ENCODE data around the gene CHN1.

The CHN1 gene

DNA sequence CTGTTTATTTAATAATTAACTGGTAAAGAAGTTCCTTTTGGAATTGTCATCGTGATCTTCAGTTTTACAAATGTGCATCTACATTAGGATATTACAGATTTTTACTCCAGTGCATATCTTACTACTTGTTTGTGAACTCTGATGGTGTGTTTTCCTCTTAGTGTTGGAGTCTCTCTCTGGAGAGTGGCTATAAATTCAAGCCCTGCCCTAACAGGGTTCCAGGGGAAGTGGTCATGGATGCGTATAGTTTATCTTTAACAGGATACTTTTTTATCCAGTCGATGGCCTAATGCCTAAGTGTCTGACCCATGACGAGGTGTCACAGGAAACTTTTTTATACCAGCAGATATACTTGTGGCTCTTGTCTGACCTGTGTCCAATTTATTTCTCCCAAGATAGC is 75.4 kb downstream of the CHN1 start:
- no peak overlapping the region for H3K9ac ChIP-seq (ENCODE audit: low read length)
- H3K27ac ChIP-seq (ENCODE audit: low read depth, low read length), result no peak overlapping the region
- H3K36me3 ChIP-seq (ENCODE audit: control insufficient read depth, insufficient read depth, low read length), result no peaks in the 10 kb centered on the region
- H3K4me3 ChIP-seq (ENCODE audit: low read length), result no peak overlapping the region
- H3K27me3 ChIP-seq (ENCODE audit: control insufficient read depth, insufficient read depth, low read length), result no peaks in the 10 kb centered on the region
- H3K4me1 ChIP-seq (ENCODE audit: control insufficient read depth, insufficient read depth, low read length), result no peaks in the 10 kb centered on the region

GRCh38 chr2:174925046-174925784 is 80.0 kb downstream of the CHN1 start:
- H3K36me3 ChIP-seq (ENCODE audit: control insufficient read depth, insufficient read depth, low read length), result no peaks in the 10 kb centered on the region
- no peak overlapping the region for H3K27ac ChIP-seq (ENCODE audit: low read depth, low read length)
- no peak overlapping the region for H3K9ac ChIP-seq (ENCODE audit: low read length)
- H3K4me1 ChIP-seq (ENCODE audit: control insufficient read depth, insufficient read depth, low read length), result no peaks in the 10 kb centered on the region
- H3K4me3 ChIP-seq (ENCODE audit: low read length), result no peak overlapping the region
- no peaks in the 10 kb centered on the region for H3K27me3 ChIP-seq (ENCODE audit: control insufficient read depth, insufficient read depth, low read length)

DNA sequence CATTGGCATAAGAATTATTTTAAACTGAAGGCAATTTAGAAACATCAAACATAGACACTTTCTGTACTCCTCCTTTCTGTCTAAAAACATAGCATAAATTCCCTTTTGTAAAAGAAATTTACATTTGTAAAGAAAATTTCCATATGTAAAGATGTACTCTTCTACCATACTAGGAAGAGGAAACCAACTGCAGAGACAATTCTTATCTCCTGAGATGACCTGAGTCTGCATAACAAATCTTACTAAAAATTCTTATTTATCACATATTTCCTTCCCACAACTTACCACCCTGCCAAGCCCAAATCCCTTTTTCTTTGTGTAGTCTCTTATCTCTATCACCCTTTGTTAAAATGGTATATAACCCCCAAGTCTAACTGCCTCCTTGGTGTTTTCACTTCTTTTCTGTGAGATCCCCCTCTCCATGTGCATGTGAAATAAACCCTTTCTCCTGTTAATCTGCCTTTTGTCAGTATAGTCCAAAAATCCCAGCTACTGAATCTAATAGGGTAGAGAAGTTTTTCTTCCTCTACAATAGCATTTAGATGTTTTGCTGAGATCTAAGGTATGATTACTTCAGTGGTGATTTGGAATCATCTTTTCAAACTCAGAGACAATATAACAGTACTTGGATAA is 81.0 kb downstream of the CHN1 start:
- Histone ChIP-seq H3K9ac (ENCODE audit: low read length) (no peak overlapping the region), H3K27ac (ENCODE audit: low read depth, low read length) (no peak overlapping the region), H3K4me1 (ENCODE audit: control insufficient read depth, insufficient read depth, low read length) (no peaks in the 10 kb centered on the region), H3K36me3 (ENCODE audit: control insufficient read depth, insufficient read depth, low read length) (no peaks in the 10 kb centered on the region), H3K27me3 (ENCODE audit: control insufficient read depth, insufficient read depth, low read length) (no peaks in the 10 kb centered on the region), H3K4me3 (ENCODE audit: low read length) (no peak overlapping the region)

DNA sequence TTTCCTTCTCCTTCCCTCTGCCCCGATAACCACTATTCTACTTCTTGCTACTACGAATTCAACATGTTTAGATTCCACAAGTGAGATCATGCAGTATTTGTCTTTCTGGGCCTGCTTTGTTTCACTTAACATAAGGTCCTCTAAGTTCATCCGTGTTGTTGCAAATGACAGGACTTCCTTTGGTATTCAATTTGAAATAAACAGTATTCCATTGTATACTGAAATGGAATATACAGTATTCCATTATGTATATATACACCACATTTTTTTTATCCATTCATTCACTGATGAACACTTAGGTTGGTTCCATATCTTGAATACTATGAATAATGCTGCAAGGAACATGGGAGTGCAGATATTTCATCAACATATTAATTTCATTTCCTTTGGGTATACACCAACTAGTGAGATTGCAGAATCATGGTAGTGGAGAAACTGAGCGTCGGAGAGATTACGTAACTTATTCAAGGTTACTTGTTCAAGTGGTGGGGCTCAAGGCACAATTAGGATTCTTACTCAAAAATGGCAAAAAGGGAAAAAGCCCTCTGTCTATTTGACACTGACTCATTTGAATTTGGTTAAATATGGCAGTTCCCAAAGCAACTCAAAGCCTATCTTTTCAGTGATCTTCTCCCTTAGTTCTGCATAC is 85.1 kb downstream of the CHN1 start:
- H3K27me3 ChIP-seq (ENCODE audit: control insufficient read depth, insufficient read depth, low read length), result no peaks in the 10 kb centered on the region
- no peak overlapping the region for H3K4me3 ChIP-seq (ENCODE audit: low read length)
- H3K4me1 ChIP-seq (ENCODE audit: control insufficient read depth, insufficient read depth, low read length), result no peaks in the 10 kb centered on the region
- H3K27ac ChIP-seq (ENCODE audit: low read depth, low read length), result no peak overlapping the region
- no peaks in the 10 kb centered on the region for H3K36me3 ChIP-seq (ENCODE audit: control insufficient read depth, insufficient read depth, low read length)
- H3K9ac ChIP-seq (ENCODE audit: low read length), result no peak overlapping the region

DNA sequence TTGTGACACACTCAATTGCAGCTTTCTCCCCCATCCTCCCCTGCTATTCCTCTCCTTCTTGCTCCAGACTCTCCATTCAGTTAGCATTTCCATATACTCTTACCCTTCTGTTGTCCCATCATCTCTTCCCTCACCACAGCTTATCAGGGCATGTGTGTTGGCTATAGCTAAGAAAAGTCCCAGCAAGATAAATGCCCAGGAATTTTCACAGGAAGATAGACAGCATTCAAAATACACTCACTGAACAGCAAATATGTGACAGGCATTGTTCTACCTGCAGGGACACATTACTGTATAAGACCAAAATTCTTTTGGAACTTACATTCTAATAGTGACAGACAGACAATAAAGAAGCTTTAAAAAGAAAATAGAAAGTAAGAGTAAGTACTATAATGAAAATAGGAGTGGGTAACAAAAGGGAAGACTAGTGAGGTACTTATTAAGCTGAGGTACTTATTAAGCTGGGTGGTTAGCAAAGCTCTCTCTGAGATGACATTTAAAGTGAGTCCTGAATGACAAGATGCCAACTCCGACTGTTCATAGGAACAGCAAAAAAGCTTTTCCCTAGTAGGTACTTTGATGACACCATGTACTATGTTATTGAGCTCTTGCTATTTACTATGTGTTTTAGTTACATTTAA is 86.2 kb downstream of the CHN1 start:
- Histone ChIP-seq H3K9ac (ENCODE audit: low read length) (no peak overlapping the region), H3K27me3 (ENCODE audit: control insufficient read depth, insufficient read depth, low read length) (no peaks in the 10 kb centered on the region), H3K4me3 (ENCODE audit: low read length) (no peak overlapping the region), H3K36me3 (ENCODE audit: control insufficient read depth, insufficient read depth, low read length) (no peaks in the 10 kb centered on the region), H3K27ac (ENCODE audit: low read depth, low read length) (no peak overlapping the region), H3K4me1 (ENCODE audit: control insufficient read depth, insufficient read depth, low read length) (no peaks in the 10 kb centered on the region)

DNA sequence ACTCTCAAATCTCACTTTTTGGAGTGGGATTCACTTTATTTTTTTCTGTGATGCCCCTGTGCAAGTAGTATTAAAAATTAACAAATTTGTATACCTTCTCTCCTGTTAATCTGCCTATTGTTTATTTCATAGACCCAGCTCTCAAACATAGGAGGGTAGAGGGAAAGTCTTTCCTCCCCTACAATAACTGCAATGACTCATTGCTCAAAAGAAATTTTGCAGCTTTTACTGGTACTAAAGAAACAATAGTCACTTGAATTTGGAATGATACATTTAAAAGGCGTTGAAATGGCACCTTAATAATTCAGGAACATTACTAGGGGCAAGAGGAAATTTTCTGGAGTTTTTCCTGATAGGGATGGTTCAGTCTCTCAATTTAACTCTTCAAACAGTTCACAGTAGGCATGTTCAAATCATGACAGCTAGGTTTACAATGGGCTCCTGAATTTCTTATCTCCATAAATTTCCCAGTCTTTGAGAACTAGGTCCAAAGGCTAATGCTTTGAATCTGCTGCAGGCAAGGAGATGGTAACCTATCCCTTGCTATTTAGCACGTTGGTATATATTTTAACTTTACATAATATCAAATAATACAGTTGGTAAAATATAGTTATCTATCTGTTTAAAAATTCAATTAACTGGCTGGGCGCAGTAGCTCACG is 88.8 kb downstream of the CHN1 start:
- no peak overlapping the region for H3K27ac ChIP-seq (ENCODE audit: low read depth, low read length)
- no peak overlapping the region for H3K9ac ChIP-seq (ENCODE audit: low read length)
- H3K4me1 ChIP-seq (ENCODE audit: control insufficient read depth, insufficient read depth, low read length), result no peaks in the 10 kb centered on the region
- no peaks in the 10 kb centered on the region for H3K27me3 ChIP-seq (ENCODE audit: control insufficient read depth, insufficient read depth, low read length)
- H3K36me3 ChIP-seq (ENCODE audit: control insufficient read depth, insufficient read depth, low read length), result no peaks in the 10 kb centered on the region
- no peak overlapping the region for H3K4me3 ChIP-seq (ENCODE audit: low read length)

DNA sequence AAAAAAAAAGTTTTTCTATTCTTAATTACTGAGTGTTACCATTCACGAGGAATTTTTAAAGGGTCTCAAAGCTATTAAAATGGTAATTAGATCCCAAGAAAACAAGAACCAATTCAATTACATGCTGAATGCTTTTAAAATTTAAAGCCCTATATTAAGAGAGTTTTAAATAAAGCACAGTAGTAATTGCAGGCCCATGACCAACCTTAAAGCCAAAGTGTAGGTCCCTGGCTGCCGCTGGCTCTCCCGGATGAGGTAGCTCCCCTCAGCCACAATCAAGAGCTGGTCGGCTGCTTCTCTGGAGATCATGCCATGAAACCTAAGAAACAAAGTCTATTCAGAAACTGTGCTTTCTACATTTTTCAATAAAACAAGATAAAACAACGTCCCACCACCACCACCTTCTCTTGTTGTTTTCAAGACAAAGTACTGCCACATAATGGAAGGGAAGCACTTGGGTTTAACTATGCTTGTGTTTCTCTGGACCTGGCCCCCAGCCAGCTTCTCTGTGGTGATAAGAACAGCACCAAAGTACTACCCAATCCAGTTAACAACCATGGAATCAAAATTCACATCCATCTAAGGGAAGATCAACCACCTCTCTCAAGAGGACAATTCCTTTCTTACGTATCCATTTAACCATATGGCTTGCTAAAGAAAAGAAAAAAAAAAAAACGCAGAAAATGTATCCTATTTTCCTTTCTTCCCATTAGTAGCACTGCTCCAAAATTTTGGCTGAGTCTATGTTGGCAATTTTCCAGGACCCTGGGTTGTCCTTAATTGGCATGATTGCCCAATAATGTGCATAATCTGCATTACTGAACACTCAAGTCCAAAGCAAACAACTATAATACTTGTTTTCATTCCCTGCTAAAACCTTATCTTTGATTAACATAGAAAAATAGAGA is 90.1 kb downstream of the CHN1 start:
- Histone ChIP-seq H3K4me1 (ENCODE audit: control insufficient read depth, insufficient read depth, low read length) (no peaks in the 10 kb centered on the region), H3K9ac (ENCODE audit: low read length) (no peak overlapping the region), H3K36me3 (ENCODE audit: control insufficient read depth, insufficient read depth, low read length) (no peaks in the 10 kb centered on the region), H3K4me3 (ENCODE audit: low read length) (no peak overlapping the region), H3K27me3 (ENCODE audit: control insufficient read depth, insufficient read depth, low read length) (no peaks in the 10 kb centered on the region), H3K27ac (ENCODE audit: low read depth, low read length) (no peak overlapping the region)

- Histone ChIP-seq H3K27ac (ENCODE audit: low read depth, low read length) (no peak overlapping the region), H3K4me1 (ENCODE audit: control insufficient read depth, insufficient read depth, low read length) (no peaks in the 10 kb centered on the region), H3K36me3 (ENCODE audit: control insufficient read depth, insufficient read depth, low read length) (no peaks in the 10 kb centered on the region), H3K4me3 (ENCODE audit: low read length) (no peak overlapping the region), H3K27me3 (ENCODE audit: control insufficient read depth, insufficient read depth, low read length) (no peaks in the 10 kb centered on the region), H3K9ac (ENCODE audit: low read length) (no peak overlapping the region)
These were observed 96.9 kb downstream of the CHN1 start for GRCh38 chr2:174908284-174908683.

DNA sequence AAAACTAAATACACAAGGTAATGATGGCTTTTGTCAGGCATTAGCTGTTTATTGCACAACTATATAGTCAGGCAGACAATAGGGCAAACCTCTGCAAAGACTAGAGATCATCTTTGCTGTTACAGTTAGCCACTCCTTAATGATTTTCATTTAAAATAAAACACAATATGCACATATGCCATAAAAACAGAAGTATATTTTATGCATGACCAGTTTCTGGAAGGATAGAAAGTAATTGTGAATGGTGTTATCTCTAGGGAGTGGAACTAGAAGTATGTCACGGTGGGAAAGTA is 102.0 kb downstream of the CHN1 start:
- no peak overlapping the region for H3K9ac ChIP-seq (ENCODE audit: low read length)
- H3K27ac ChIP-seq (ENCODE audit: low read depth, low read length), result no peak overlapping the region

DNA sequence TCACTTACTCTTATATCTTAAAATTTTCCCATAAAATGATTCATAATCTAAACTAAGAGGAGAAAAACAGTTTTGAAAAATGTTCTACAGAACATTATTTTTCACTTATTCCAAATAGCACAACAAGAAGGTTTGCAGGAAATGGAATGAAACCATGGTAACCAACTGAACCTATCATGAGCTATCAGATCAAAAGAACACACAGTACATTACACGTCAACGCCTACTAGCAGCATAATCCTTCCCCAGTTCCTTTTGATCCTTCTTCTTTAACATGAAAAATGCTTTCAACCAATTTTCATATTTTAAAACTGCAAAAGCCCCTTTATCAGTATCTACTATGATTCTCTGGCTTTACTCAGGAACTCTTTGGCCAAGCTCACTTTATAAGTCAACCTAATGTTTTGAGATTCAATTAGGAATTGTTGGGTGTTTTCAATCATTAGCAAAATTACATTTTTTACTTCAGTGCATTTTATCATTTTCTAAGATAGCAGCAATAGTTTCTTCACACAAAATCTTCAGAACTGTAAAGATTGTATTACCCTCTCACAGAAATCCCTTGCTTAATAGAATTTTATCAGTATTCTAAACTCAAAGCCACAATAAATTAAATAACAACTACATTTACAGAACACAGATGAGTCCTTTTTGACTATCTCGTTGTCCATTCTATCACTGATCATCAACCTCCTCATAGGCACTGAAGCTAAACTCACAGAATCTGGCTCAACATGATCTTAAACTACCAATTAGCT is 102.5 kb downstream of the CHN1 start:
- no peaks in the 10 kb centered on the region for H3K36me3 ChIP-seq (ENCODE audit: control insufficient read depth, insufficient read depth, low read length)
- H3K4me1 ChIP-seq (ENCODE audit: control insufficient read depth, insufficient read depth, low read length), result no peaks in the 10 kb centered on the region
- no peak overlapping the region for H3K27ac ChIP-seq (ENCODE audit: low read depth, low read length)
- no peaks in the 10 kb centered on the region for H3K27me3 ChIP-seq (ENCODE audit: control insufficient read depth, insufficient read depth, low read length)
- no peak overlapping the region for H3K9ac ChIP-seq (ENCODE audit: low read length)
- H3K4me3 ChIP-seq (ENCODE audit: low read length), result no peak overlapping the region

More for the DNA sequence above, 102.0 kb downstream of the CHN1 start:
- H3K27me3 ChIP-seq (ENCODE audit: control insufficient read depth, insufficient read depth, low read length), result no peaks in the 10 kb centered on the region
- no peak overlapping the region for H3K4me3 ChIP-seq (ENCODE audit: low read length)
- no peaks in the 10 kb centered on the region for H3K4me1 ChIP-seq (ENCODE audit: control insufficient read depth, insufficient read depth, low read length)
- H3K36me3 ChIP-seq (ENCODE audit: control insufficient read depth, insufficient read depth, low read length), result no peaks in the 10 kb centered on the region

GRCh38 chr2:174901075-174901474 is 104.1 kb downstream of the CHN1 start:
- Histone ChIP-seq H3K4me1 (ENCODE audit: control insufficient read depth, insufficient read depth, low read length) (no peaks in the 10 kb centered on the region), H3K36me3 (ENCODE audit: control insufficient read depth, insufficient read depth, low read length) (no peaks in the 10 kb centered on the region), H3K9ac (ENCODE audit: low read length) (no peak overlapping the region), H3K27ac (ENCODE audit: low read depth, low read length) (no peak overlapping the region), H3K4me3 (ENCODE audit: low read length) (no peak overlapping the region), H3K27me3 (ENCODE audit: control insufficient read depth, insufficient read depth, low read length) (no peaks in the 10 kb centered on the region)
